ENCODE results near the gene DMRTB1. TPM values are rescaled to one million over a fixed set of nuclear protein-coding genes. Genes with fewer than 3 reads are reported as not detected.

Gene DMRTB1
- total RNA-seq, 1 experiment from 2014 or later: not detected

- ChIA-PET CTCF (interaction anchor here (2.4 kb wide), 1 partner anchor 17 kb away, joined by 8 read pairs; no protein-coding TSS in a partner anchor), RAD21 (ENCODE audit: low non-redundant PET in 1 of 2, low total read pairs in 2 of 2, uncharacterized antibody in 2 of 2, unreplicated experiment in 2 of 2) (no interaction called here), POLR2A (no interaction called here)
- TF ChIP-seq EZH2 (IDR thresholded peaks at IDR 0.05): no peak
- TF ChIP-seq, protein P1, sequence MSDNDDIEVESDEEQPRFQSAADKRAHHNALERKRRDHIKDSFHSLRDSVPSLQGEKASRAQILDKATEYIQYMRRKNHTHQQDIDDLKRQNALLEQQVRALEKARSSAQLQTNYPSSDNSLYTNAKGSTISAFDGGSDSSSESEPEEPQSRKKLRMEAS (IDR thresholded peaks at IDR 0.05): no peak
- no peak for TF ChIP-seq POLR2A (IDR thresholded peaks at IDR 0.05; ENCODE audit: borderline replicate concordance, extremely low read depth, insufficient read depth, insufficient read length)
- TF ChIP-seq EGR1 (IDR thresholded peaks at IDR 0.05; ENCODE audit: low read depth): no peak
- TF ChIP-seq SP1 (IDR thresholded peaks at IDR 0.05; ENCODE audit: low read depth): no peak
- TF ChIP-seq ZNF274 (IDR thresholded peaks at IDR 0.05; ENCODE audit: low read depth, low read length): no peak
- TF ChIP-seq ZFX (IDR thresholded peaks at IDR 0.05): no peak
- TF ChIP-seq POLR2AphosphoS5 (IDR thresholded peaks at IDR 0.05; ENCODE audit: low read depth, low read length): no peak
- no peak for TF ChIP-seq CTCF (IDR thresholded peaks at IDR 0.05 in 2 of 3, conservative IDR thresholded peaks at IDR 0.05 in 1 of 3; ENCODE audit: borderline replicate concordance in 1 of 3, insufficient read depth in 1 of 3, low read depth in 2 of 3, low read length in 2 of 3)
- no peak for TF ChIP-seq RAD21 (IDR thresholded peaks at IDR 0.05; ENCODE audit: low read depth)
- Histone ChIP-seq H4K20me1 (ENCODE audit: insufficient read depth) (no peaks in the 10 kb centered on the region), H3K4me1 (ENCODE audit: control insufficient read depth in 1 of 2, insufficient read depth in 2 of 2, low read length in 2 of 2) (peaks cover 33 to 60% of the 10 kb centered on the region in 2 experiments), H3K4me3 (replicated peaks in 1 of 2; ENCODE audit: low read depth in 1 of 2, low read length in 2 of 2) (no peak overlapping the region), H3K79me2 (ENCODE audit: insufficient read depth, low read length) (no peaks in the 10 kb centered on the region), H2AFZ (ENCODE audit: low read depth, low read length, poor library complexity, severe bottlenecking) (no peak overlapping the region), H3K9me3 (ENCODE audit: control insufficient read depth in 1 of 2, insufficient read depth in 1 of 2, low read depth in 1 of 2, low read length in 2 of 2) (no peaks in the 10 kb centered on the region), H3K4me2 (ENCODE audit: low read length) (no peak overlapping the region), H3K9me2 (ENCODE audit: insufficient read depth) (no peaks in the 10 kb centered on the region), H3K27me3 (ENCODE audit: insufficient read depth, low read length) (no peaks in the 10 kb centered on the region), H3K36me3 (ENCODE audit: control insufficient read depth in 1 of 2, insufficient read depth in 2 of 2, low read length in 2 of 2) (no peaks in the 10 kb centered on the region), H3K27ac (ENCODE audit: low read depth, low read length) (no peak overlapping the region), H3K9ac (ENCODE audit: low read length) (no peak overlapping the region)
- intact Hi-C loops (cut with micrococcal nuclease): no loop called here
- ATAC-seq: no peak
- no peak for DNase-seq (ENCODE audit: low read depth, low spot score)
- no TSS peak for BruUV-seq (replicated peaks)
These were observed 48.5 kb upstream of the DMRTB1 start for GRCh38 chr1:53410701-53411100.
